ENCODE results near the gene CCNQ. TPM values are rescaled to one million over a fixed set of nuclear protein-coding genes. Genes with fewer than 3 reads are reported as not detected.

Gene CCNQ
- total and polyA plus RNA-seq, 2 of the 8 experiments (the other 6 are each of a cell fraction or from before 2014, with no cell fraction given), result 16.6 to 32.1 TPM

DNA sequence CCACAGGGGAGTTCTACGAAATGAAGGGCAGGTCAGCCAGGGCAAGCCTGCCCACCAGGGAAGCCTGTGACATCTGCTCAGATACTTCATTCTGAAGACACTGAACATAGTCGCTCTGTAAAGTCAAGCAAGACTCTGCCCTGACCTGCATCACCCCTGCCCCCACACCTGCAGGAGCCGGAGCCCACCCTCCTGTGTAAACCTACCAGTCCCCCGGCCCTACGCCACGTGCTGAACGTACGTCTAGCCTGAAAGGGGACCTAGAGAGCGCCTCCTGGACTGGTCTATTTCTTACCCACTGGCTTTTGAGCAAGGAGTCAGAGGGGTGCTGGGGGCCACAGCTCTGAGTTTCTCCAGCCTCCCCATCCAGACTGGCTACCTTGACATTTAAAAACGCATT is 11.6 kb downstream of the CCNQ start:
- H2BK120ac ChIP-seq (replicated peaks; ENCODE audit: low read depth, low read length), result no peak overlapping the region
- H3K23ac ChIP-seq (ENCODE audit: insufficient read length), result no peak overlapping the region
- H3K23me2 ChIP-seq (ENCODE audit: low read depth, low read length), result no peaks in the 10 kb centered on the region
- H4K91ac ChIP-seq (replicated peaks; ENCODE audit: insufficient read length, low read length), result no peak overlapping the region
- H3K9ac ChIP-seq (replicated peaks in 1 of 4; ENCODE audit: extremely low read depth in 1 of 4, low read depth in 3 of 4, low read length in 3 of 4), result no peak overlapping the region
- TF ChIP-seq SIX5 (IDR thresholded peaks at IDR 0.05; ENCODE audit: low read depth, low read length), result no peak
- no peak for TF ChIP-seq EGR1 (IDR thresholded peaks at IDR 0.05; ENCODE audit: borderline replicate concordance, low read depth, low read length)
- TF ChIP-seq GTF2F1 (IDR thresholded peaks at IDR 0.05; ENCODE audit: borderline replicate concordance, low read depth, low read length), result no peak
- TF ChIP-seq TAF7 (optimal IDR thresholded peaks at IDR 0.05; ENCODE audit: borderline replicate concordance, low read depth, low read length), result no peak
- TF ChIP-seq, protein P1, sequence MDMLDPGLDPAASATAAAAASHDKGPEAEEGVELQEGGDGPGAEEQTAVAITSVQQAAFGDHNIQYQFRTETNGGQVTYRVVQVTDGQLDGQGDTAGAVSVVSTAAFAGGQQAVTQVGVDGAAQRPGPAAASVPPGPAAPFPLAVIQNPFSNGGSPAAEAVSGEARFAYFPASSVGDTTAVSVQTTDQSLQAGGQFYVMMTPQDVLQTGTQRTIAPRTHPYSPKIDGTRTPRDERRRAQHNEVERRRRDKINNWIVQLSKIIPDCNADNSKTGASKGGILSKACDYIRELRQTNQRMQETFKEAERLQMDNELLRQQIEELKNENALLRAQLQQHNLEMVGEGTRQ (IDR thresholded peaks at IDR 0.05; ENCODE audit: low read length), result no peak
- TF ChIP-seq TBP (IDR thresholded peaks at IDR 0.05; ENCODE audit: low read depth, low read length), result no peak
- TF ChIP-seq ZNF274 (IDR thresholded peaks at IDR 0.05; ENCODE audit: borderline replicate concordance, extremely low read depth, low read length), result no peak
- TF ChIP-seq NRF1 (IDR thresholded peaks at IDR 0.05; ENCODE audit: low read depth, low read length), result no peak
- TF ChIP-seq TEAD4 (IDR thresholded peaks at IDR 0.05; ENCODE audit: low read depth, low read length), result no peak
- TF ChIP-seq CBX8 (IDR thresholded peaks at IDR 0.05; ENCODE audit: borderline replicate concordance, low read depth, low read length), result no peak
- TF ChIP-seq GABPA (IDR thresholded peaks at IDR 0.05; ENCODE audit: borderline replicate concordance, insufficient read depth, low read length), result no peak
- no peaks in the 10 kb centered on the region for H3K79me1 ChIP-seq (ENCODE audit: low read depth, low read length)
- no peak overlapping the region for H2BK20ac ChIP-seq (ENCODE audit: low read length)
- H3K18ac ChIP-seq (ENCODE audit: extremely low read depth, low read length), result no peak overlapping the region
- H4K5ac ChIP-seq (ENCODE audit: insufficient read length, low read depth, low read length), result no peak overlapping the region
- H3K9me3 ChIP-seq (ENCODE audit: insufficient read depth in 2 of 2, low read depth in 1 of 2, low read length in 1 of 2), result no peaks in the 10 kb centered on the region
- no peak for DNase-seq (ENCODE audit: low read depth in 1 of 2, low spot score in 2 of 2)
- no peaks in the 10 kb centered on the region for H4K20me1 ChIP-seq (replicated peaks in 1 of 2; ENCODE audit: control insufficient read depth in 1 of 2, insufficient read depth in 2 of 2, low read length in 2 of 2)
- WGBS, 2 experiments (ENCODE audit: extremely low coverage in 1 of 2, insufficient coverage in 1 of 2, insufficient read length in 1 of 2, insufficient replicate concordance in 2 of 2, low coverage in 1 of 2, low lambda C conversion rate in 2 of 2, missing lambda C conversion rate in 1 of 2), result 95% methylated on average over 9 of the region's 10 CpGs; no CpG with 5 or more reads in 1 of the 2 experiments
- no peaks in the 10 kb centered on the region for H3K4me1 ChIP-seq (replicated peaks in 1 of 4; ENCODE audit: control insufficient read depth in 3 of 4, insufficient read depth in 4 of 4, low read length in 3 of 4)
- no peak for FAIRE-seq
- no peak overlapping the region for H3K4me3 ChIP-seq (ENCODE audit: extremely low read depth in 1 of 4, insufficient read depth in 2 of 4, low read depth in 3 of 4, low read length in 4 of 4)
- no peak overlapping the region for H2BK12ac ChIP-seq (ENCODE audit: low read depth, low read length)
- no peak overlapping the region for H3K56ac ChIP-seq (replicated peaks; ENCODE audit: insufficient read length, low read depth, low read length)
- no peaks in the 10 kb centered on the region for H3K79me2 ChIP-seq (ENCODE audit: control insufficient read depth in 1 of 2, insufficient read depth in 2 of 2, low read length in 2 of 2)
- CTCF ChIA-PET (ENCODE audit: partially characterized antibody), result interaction anchor here (1.2 to 2.1 kb wide), 4 partner anchors 10 to 80 kb away, joined by 3 to 5 read pairs (median 4); no protein-coding TSS in a partner anchor
- POLR2A ChIA-PET (ENCODE audit: partially characterized antibody), result no interaction called here
- H2AK5ac ChIP-seq (ENCODE audit: low read depth, low read length), result no peak overlapping the region
- no peak overlapping the region for H3K4me2 ChIP-seq (ENCODE audit: insufficient read depth in 1 of 2, low read depth in 2 of 2, low read length in 2 of 2)
- no peaks in the 10 kb centered on the region for H3K27me3 ChIP-seq (replicated peaks in 1 of 4; ENCODE audit: control insufficient read depth in 3 of 4, extremely low read depth in 1 of 4, insufficient read depth in 3 of 4, low read length in 3 of 4)
- no peak overlapping the region for H2AFZ ChIP-seq (ENCODE audit: low read length)
- no peak overlapping the region for H4K8ac ChIP-seq (ENCODE audit: extremely low read depth, insufficient read depth, low read length)
- no peak overlapping the region for H2BK5ac ChIP-seq (ENCODE audit: low read depth, low read length)
- H3K14ac ChIP-seq (ENCODE audit: insufficient read length), result no peak overlapping the region
- H2BK15ac ChIP-seq (ENCODE audit: low read length), result no peak overlapping the region
- H3K27ac ChIP-seq (ENCODE audit: low read depth, low read length), result no peak overlapping the region
- H3K36me3 ChIP-seq (ENCODE audit: control insufficient read depth in 2 of 4, insufficient read depth in 4 of 4, low read length in 3 of 4), result 0 out of 8 replicates have a peak, but pooled peaks cover 0 to 4% (median 0%) of the 10 kb centered on the region in 4 experiments
- no peak overlapping the region for H3K4ac ChIP-seq (replicated peaks; ENCODE audit: insufficient read length, low read depth, low read length)

All from H1 (cell line).